ENCODE measurements around the gene TPPP2. TPM values are rescaled to one million over a fixed set of nuclear protein-coding genes. Genes with fewer than 3 reads are reported as not detected.
A peak's percentile ranks its signal among the peaks of the same experiment; 100 is the strongest.

TPPP2 gene
- total and polyA plus RNA-seq, 8 donors: 0.23 to 0.59 (median 0.46) TPM; not detected in 5

- no peaks in the 10 kb centered on the region for H3K9me3 ChIP-seq
- no peaks in the 10 kb centered on the region for H3K27me3 ChIP-seq
- ATAC-seq: peak; percentile 72 to 87 (median 84)
These were observed 24.2 kb downstream of the TPPP2 start for GRCh38 chr14:21054123-21054767.

GRCh38 chr14:21054768-21055145 lies 24.7 kb downstream of the TPPP2 start:
- peak overlapping the region in 2 of 4 donors; percentile 54 to 60 for H3K27ac ChIP-seq
- ATAC-seq: no peak

More at GRCh38 chr14:21054123-21054767, 24.2 kb downstream of the TPPP2 start:
- no peak overlapping the region for H3K4me3 ChIP-seq
- no peak for TF ChIP-seq CTCF (IDR thresholded peaks at IDR 0.05)
- H3K4me1 ChIP-seq: peaks cover 12 to 45% (median 32%) of the 10 kb centered on the region in 3 donors
- peak overlapping the region in 2 of 4 donors; percentile 54 to 60 for H3K27ac ChIP-seq
- DNase-seq: peak in 3 of 6 donors; percentile 28 to 57 (median 45)
- FAIRE-seq: no peak
- WGBS, 2 donors: 12 to 14% methylated on average over 3 of the region's 3 CpGs
- intact Hi-C loops (cut with DNase I): no loop called here
- H3K36me3 ChIP-seq: no peaks in the 10 kb centered on the region

GRCh38 chr14:21055432-21056117 lies 25.6 kb downstream of the TPPP2 start:
- Histone ChIP-seq H3K27ac (peak overlapping the region in 3 of 4 donors; percentile 10 to 60 (median 54)), H3K4me3 (no peak overlapping the region), H3K9me3 (no peaks in the 10 kb centered on the region), H3K4me1 (peaks cover 12 to 42% (median 32%) of the 10 kb centered on the region in 3 donors), H3K27me3 (no peaks in the 10 kb centered on the region), H3K36me3 (no peaks in the 10 kb centered on the region)
- 19 to 24% methylated on average over 5 of the region's 5 CpGs for WGBS, 2 donors
- TF ChIP-seq CTCF (IDR thresholded peaks at IDR 0.05): no peak
- intact Hi-C loops (cut with DNase I): no loop called here
- ATAC-seq (peak; percentile 66 to 85 (median 78)), DNase-seq (peak in 2 of 6 donors; percentile 30 to 49), FAIRE-seq (no peak)

More at GRCh38 chr14:21054768-21055145, 24.7 kb downstream of the TPPP2 start:
- 44 to 52% methylated on average over 4 of the region's 4 CpGs for WGBS, 2 donors
- no peak for TF ChIP-seq CTCF (IDR thresholded peaks at IDR 0.05)
- DNase-seq: no peak
- Histone ChIP-seq H3K36me3 (no peaks in the 10 kb centered on the region), H3K4me1 (peaks cover 12 to 42% (median 32%) of the 10 kb centered on the region in 3 donors), H3K4me3 (no peak overlapping the region), H3K9me3 (no peaks in the 10 kb centered on the region), H3K27me3 (no peaks in the 10 kb centered on the region)
- intact Hi-C loops (cut with DNase I): no loop called here
- no peak for FAIRE-seq

- no peak for FAIRE-seq
- no peaks in the 10 kb centered on the region for H3K9me3 ChIP-seq
- no peak for DNase-seq
- TF ChIP-seq CTCF (IDR thresholded peaks at IDR 0.05): no peak
- no peaks in the 10 kb centered on the region for H3K36me3 ChIP-seq
- peak in 1 of 4 donors; percentile 24 for ATAC-seq
- peaks cover 12 to 42% (median 32%) of the 10 kb centered on the region in 3 donors for H3K4me1 ChIP-seq
- no peaks in the 10 kb centered on the region for H3K27me3 ChIP-seq
- intact Hi-C loops (cut with DNase I): no loop called here
- peak overlapping the region in 2 of 4 donors; percentile 54 to 60 for H3K27ac ChIP-seq
- 79% methylated on average over 10 of the region's 10 CpGs for WGBS, 2 donors
- H3K4me3 ChIP-seq: no peak overlapping the region
These were observed 26.6 kb downstream of the TPPP2 start for GRCh38 chr14:21056520-21057163.
